ENCODE results near the gene FBN2. TPM values are rescaled to one million over a fixed set of nuclear protein-coding genes. Genes with fewer than 3 reads are reported as not detected.

The FBN2 gene
- total and polyA plus RNA-seq, 7 donors: under 0.01 to 0.46 (median 0.04) TPM; not detected in 1

DNA sequence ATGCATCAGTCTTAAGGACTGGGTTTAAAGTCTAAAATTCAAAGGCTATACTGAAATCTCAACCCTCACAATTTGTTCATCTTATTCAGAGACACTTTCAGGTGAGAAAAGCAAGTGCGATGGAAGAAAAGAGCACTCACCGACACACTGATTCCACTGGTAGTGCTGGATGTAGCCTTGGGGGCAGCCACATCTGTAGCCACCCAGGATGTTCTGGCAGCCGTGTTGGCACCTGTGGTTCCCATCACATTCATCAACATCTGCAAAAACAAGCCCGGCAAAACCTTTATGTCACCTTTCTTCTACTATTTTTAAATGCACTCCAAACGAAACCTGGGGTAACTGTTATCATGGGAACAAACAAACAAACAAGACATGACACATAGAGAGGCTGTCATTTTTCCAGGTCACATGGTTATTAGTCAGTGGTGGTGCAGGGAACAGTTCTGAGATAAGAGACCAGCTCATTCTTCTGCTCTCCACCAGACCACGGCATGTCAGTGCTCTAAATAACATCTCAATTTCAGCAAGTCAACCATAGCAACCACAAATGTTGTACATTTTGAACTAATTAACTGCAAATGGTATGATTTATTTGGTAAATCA lies 266.1 kb downstream of the FBN2 start:
- Histone ChIP-seq H3K36me3 (ENCODE audit: insufficient read depth in 1 of 2, low read depth in 1 of 2) (no peaks in the 10 kb centered on the region), H3K4me3 (no peak overlapping the region), H3K4me1 (no peaks in the 10 kb centered on the region), H3K27ac (no peak overlapping the region), H3K27me3 (ENCODE audit: insufficient read depth in 3 of 3, low read length in 2 of 3) (no peaks in the 10 kb centered on the region), H3K9me3 (no peaks in the 10 kb centered on the region)
- DNase-seq: no peak
- TF ChIP-seq, protein P1, sequence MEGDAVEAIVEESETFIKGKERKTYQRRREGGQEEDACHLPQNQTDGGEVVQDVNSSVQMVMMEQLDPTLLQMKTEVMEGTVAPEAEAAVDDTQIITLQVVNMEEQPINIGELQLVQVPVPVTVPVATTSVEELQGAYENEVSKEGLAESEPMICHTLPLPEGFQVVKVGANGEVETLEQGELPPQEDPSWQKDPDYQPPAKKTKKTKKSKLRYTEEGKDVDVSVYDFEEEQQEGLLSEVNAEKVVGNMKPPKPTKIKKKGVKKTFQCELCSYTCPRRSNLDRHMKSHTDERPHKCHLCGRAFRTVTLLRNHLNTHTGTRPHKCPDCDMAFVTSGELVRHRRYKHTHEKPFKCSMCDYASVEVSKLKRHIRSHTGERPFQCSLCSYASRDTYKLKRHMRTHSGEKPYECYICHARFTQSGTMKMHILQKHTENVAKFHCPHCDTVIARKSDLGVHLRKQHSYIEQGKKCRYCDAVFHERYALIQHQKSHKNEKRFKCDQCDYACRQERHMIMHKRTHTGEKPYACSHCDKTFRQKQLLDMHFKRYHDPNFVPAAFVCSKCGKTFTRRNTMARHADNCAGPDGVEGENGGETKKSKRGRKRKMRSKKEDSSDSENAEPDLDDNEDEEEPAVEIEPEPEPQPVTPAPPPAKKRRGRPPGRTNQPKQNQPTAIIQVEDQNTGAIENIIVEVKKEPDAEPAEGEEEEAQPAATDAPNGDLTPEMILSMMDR (IDR thresholded peaks at IDR 0.05): no peak
- 37 to 44% (median 42%) methylated on average over 6 of the region's 6 CpGs for WGBS, 3 donors
- intact Hi-C loops (cut with DNase I): no loop called here
- ATAC-seq: no peak

DNA sequence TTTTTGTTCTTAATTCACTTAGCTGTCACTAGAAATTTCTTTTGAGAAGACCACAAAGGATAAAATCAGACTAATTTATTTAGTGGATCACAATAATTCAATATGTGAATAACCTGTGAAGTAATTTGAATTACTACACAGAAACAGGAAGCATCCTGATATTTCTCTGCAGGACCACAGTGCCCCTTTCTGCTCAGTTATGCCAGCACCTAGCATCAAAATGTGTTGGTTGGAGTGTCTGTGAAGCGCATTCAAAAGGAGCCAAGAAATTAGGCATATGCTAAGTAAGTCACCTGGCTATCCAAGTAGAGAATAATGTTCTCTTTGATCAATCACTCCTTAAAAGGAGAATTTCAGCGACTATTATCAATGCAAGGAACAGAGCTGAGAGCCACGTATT lies 267.0 kb downstream of the FBN2 start:
- H3K4me3 ChIP-seq: no peak overlapping the region
- no peak for DNase-seq
- H3K27ac ChIP-seq: no peak overlapping the region
- no peaks in the 10 kb centered on the region for H3K4me1 ChIP-seq
- intact Hi-C loops (cut with DNase I): no loop called here
- H3K9me3 ChIP-seq: no peaks in the 10 kb centered on the region
- ATAC-seq: no peak
- no peaks in the 10 kb centered on the region for H3K36me3 ChIP-seq (ENCODE audit: insufficient read depth in 1 of 2, low read depth in 1 of 2)
- TF ChIP-seq, protein P1 (IDR thresholded peaks at IDR 0.05): no peak
- H3K27me3 ChIP-seq (ENCODE audit: insufficient read depth in 3 of 3, low read length in 2 of 3): no peaks in the 10 kb centered on the region
- WGBS, 3 donors: 85 to 91% (median 87%) methylated on average over 3 of the region's 3 CpGs

DNA sequence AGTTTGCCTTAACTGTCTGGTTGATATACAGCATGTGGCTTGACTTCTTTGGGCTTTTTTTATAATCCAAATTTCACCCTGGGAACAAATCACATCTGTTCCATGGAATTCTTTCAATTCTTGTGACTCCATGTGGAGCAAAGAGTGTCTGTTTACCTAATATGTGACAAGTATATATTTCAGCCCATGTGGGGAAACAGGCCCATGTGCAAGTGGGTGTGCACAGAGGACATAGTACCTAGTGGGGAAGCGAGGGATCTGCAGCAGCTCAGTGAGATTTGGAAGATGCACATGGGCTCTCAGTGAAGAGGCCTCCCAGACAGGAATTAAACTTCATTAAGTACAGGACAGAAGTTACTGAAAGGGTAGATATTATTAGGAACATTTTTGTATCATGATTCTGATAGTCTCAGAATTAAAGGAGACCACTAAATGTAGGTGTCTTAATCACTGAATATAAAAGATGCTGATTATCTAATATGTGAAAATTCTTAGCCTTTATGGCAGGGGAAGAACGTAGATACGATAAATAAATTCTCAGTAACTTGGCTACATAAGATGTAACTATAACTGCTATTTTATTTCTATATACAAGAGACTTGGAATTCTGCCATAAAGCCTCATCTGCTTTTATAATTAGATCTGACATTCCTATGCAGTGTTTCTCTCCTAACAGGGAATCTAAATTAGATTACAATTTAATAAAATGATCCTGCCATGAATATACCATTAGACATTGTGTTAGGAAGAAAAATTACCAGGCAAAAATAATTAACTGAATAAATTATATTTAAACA lies 273.3 kb downstream of the FBN2 start:
- no peaks in the 10 kb centered on the region for H3K27me3 ChIP-seq (ENCODE audit: insufficient read depth in 3 of 3, low read length in 2 of 3)
- DNase-seq: no peak
- H3K36me3 ChIP-seq (ENCODE audit: insufficient read depth in 1 of 2, low read depth in 1 of 2): no peaks in the 10 kb centered on the region
- 48 to 60% (median 60%) methylated on average over 3 of the region's 3 CpGs for WGBS, 3 donors
- no peaks in the 10 kb centered on the region for H3K4me1 ChIP-seq
- intact Hi-C loops (cut with DNase I): no loop called here
- no peaks in the 10 kb centered on the region for H3K9me3 ChIP-seq
- ATAC-seq: no peak
- H3K4me3 ChIP-seq: no peak overlapping the region
- TF ChIP-seq, protein P1 (IDR thresholded peaks at IDR 0.05): no peak
- H3K27ac ChIP-seq: no peak overlapping the region

DNA sequence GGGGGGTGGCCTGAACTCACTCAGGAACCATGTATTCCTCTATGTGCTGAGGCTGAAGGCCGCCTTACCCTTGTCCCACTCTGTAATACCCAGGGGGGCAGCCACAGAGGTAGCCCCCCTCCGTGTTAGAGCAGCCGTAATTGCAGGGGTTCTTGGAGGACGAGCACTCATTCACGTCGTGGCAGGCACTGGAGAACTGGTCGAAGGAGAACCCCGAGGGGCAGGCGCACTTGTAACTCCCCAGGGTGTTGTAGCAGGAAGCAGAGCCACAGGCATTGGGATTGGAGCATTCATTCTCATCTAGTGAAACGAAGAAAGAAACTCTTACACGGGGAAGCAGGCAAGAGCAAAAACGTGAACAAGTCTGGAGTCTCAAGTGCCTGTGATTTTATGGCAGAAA lies 274.7 kb downstream of the FBN2 start:
- ATAC-seq: no peak
- no peak for DNase-seq
- intact Hi-C loops (cut with DNase I): no loop called here

More for the DNA sequence above, 274.7 kb downstream of the FBN2 start:
- no peaks in the 10 kb centered on the region for H3K4me1 ChIP-seq
- TF ChIP-seq, protein P1 (IDR thresholded peaks at IDR 0.05): no peak
- H3K36me3 ChIP-seq (ENCODE audit: insufficient read depth in 1 of 2, low read depth in 1 of 2): no peaks in the 10 kb centered on the region
- no peaks in the 10 kb centered on the region for H3K9me3 ChIP-seq
- H3K4me3 ChIP-seq: no peak overlapping the region
- WGBS, 3 donors: 79 to 81% (median 81%) methylated on average over 12 of the region's 12 CpGs
- H3K27me3 ChIP-seq (ENCODE audit: insufficient read depth in 3 of 3, low read length in 2 of 3): no peaks in the 10 kb centered on the region
- no peak overlapping the region for H3K27ac ChIP-seq

Measured in psoas muscle (tissue), 8 donors.